Left lung (tissue), 10 donors: ENCODE data around the gene LRIG2. TPM values are rescaled to one million over a fixed set of nuclear protein-coding genes. Genes with fewer than 3 reads are reported as not detected.

Experiments
- ATAC-seq: fragments of 200-7000 bp; cut with Tn5 transposase; one replicate; pipeline ENCODE4 v1.9.1; 2020; ENCODE audit warnings: moderate library complexity
- DNase-seq, 4 donors: peaks; one replicate each; pipeline ENCODE4 v3.0.0-alpha.2; 2013 to 2020
- H3K27ac ChIP-seq, 2 donors: fragments of 200-600 bp; sonication (generic) in 1 of 2; one replicate each; pipeline versions ENCODE4 v1.5.0 to v1.8.0; 2020 to 2021
- H3K27me3 ChIP-seq, 2 donors: fragments of 200-600 bp; sonication (generic) in 1 of 2; one replicate each; pipeline versions ENCODE4 v1.5.0 to v1.8.0; 2020 to 2021
- H3K36me3 ChIP-seq, 2 donors: fragments of 200-600 bp; sonication (generic) in 1 of 2; one replicate each; pipeline versions ENCODE4 v1.5.0 to v1.8.0; 2020 to 2021
- H3K4me1 ChIP-seq, 2 donors: fragments of 200-600 bp; one replicate each; pipeline ENCODE4 v1.8.0; 2021
- H3K4me3 ChIP-seq, 2 donors: fragments of 200-600 bp; sonication (generic) in 1 of 2; one replicate each; pipeline versions ENCODE4 v1.5.0 to v1.8.0; 2020 to 2021; ENCODE audit warnings: mild to moderate bottlenecking in 1 of 2
- H3K9me3 ChIP-seq, 2 donors: fragments of 200-600 bp; sonication (generic) in 1 of 2; one replicate each; pipeline versions ENCODE4 v1.5.0 to v1.8.0; 2020 to 2021
- intact Hi-C, 2 donors: fragments of 100-400 bp; cut with DNase I; formaldehyde crosslinking; loops; one replicate each; pipeline versions ENCODE4 v1.11.2 to v1.14.2; 2022
- polyA plus RNA-seq, 6 donors: library from polyadenylated mRNA; unstranded; fragments of 120-200 nt; gene quantifications; one replicate each; pipeline ENCODE4 v1.2.1, GENCODE V29; 2013; ENCODE audit not compliant: insufficient read length in 6 of 6
- total RNA-seq, 2 donors: library from RNA; stranded (reverse); fragmentation: NEBNext Ultra II Directional; extraction: Animal tissue kit (Norgen Biotek cat#: 25700); gene quantifications; one replicate each; pipeline ENCODE4 v1.2.1, GENCODE V29; 2021
- TF ChIP-seq, protein P1 (sequence below), 2 donors: fragments of 200-600 bp; sonication (generic) in 1 of 2; IDR thresholded peaks; one replicate each; pipeline versions ENCODE4 v1.5.0 to v1.8.0; 2021; ENCODE audit warnings: antibody characterized with exemption in 2 of 2
- donor health status: DM: no; HTN: yes; CAD: no.
- donor health status: DM: no; HTN: no; CAD: no.

LRIG2 gene
- total and polyA plus RNA-seq, 8 donors: 10.9 to 23.4 (median 19.1) TPM

DNA sequence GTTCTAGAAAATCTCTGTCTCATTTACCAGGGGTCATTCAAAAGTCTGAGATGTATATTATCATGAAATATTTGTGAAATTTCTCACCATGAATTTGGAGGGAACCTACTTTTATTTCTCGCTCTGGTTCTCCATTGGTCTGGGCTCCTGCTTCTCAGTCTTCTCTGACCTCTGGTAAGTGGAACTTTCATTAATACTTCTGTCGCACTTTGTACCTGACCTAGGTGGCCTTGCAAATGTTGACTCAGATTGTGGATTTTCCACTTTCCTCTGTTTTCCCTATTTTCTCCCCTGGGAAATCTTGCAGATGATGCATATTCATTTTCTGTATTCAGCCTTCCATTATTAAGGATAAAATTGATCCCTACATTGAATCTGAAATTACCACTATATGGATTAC lies 53.2 kb downstream of the LRIG2 start:
- no peaks in the 10 kb centered on the region for H3K27me3 ChIP-seq
- intact Hi-C loops: no loop called here
- H3K4me1 ChIP-seq: no peaks in the 10 kb centered on the region
- peaks cover 0 to 63% of the 10 kb centered on the region in 2 donors for H3K36me3 ChIP-seq
- TF ChIP-seq, protein P1, sequence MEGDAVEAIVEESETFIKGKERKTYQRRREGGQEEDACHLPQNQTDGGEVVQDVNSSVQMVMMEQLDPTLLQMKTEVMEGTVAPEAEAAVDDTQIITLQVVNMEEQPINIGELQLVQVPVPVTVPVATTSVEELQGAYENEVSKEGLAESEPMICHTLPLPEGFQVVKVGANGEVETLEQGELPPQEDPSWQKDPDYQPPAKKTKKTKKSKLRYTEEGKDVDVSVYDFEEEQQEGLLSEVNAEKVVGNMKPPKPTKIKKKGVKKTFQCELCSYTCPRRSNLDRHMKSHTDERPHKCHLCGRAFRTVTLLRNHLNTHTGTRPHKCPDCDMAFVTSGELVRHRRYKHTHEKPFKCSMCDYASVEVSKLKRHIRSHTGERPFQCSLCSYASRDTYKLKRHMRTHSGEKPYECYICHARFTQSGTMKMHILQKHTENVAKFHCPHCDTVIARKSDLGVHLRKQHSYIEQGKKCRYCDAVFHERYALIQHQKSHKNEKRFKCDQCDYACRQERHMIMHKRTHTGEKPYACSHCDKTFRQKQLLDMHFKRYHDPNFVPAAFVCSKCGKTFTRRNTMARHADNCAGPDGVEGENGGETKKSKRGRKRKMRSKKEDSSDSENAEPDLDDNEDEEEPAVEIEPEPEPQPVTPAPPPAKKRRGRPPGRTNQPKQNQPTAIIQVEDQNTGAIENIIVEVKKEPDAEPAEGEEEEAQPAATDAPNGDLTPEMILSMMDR (IDR thresholded peaks at IDR 0.05): no peak
- no peak overlapping the region for H3K27ac ChIP-seq
- H3K9me3 ChIP-seq: no peaks in the 10 kb centered on the region
- no peak overlapping the region for H3K4me3 ChIP-seq
- DNase-seq (no peak), ATAC-seq (no peak)

DNA sequence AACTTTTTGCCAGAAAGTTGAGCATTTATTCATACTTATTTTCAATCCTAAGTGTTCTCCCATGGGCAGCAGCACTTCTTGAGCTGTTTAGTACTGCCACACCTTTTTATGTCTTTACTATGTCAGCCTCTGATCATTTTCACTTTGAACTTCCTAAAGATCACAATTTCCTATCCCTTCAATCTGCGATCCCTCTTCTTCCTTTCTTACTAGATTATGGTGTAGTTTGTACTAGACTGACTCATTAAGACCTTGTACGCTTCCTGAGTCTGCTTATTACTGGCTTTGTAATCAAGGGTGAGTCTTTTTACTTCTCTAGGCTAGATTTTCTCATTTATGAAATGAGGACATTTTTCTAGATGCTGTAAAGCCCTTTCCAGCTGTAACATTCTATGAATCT lies 55.1 kb downstream of the LRIG2 start:
- H3K36me3 ChIP-seq: peaks cover 0 to 44% of the 10 kb centered on the region in 2 donors
- intact Hi-C loops: no loop called here
- peaks cover 0 to 10% of the 10 kb centered on the region in 2 donors for H3K4me1 ChIP-seq
- no peak overlapping the region for H3K4me3 ChIP-seq
- TF ChIP-seq, protein P1 (IDR thresholded peaks at IDR 0.05): no peak
- H3K27me3 ChIP-seq: no peaks in the 10 kb centered on the region
- no peaks in the 10 kb centered on the region for H3K9me3 ChIP-seq
- H3K27ac ChIP-seq: no peak overlapping the region
- no peak for ATAC-seq
- DNase-seq: no peak

DNA sequence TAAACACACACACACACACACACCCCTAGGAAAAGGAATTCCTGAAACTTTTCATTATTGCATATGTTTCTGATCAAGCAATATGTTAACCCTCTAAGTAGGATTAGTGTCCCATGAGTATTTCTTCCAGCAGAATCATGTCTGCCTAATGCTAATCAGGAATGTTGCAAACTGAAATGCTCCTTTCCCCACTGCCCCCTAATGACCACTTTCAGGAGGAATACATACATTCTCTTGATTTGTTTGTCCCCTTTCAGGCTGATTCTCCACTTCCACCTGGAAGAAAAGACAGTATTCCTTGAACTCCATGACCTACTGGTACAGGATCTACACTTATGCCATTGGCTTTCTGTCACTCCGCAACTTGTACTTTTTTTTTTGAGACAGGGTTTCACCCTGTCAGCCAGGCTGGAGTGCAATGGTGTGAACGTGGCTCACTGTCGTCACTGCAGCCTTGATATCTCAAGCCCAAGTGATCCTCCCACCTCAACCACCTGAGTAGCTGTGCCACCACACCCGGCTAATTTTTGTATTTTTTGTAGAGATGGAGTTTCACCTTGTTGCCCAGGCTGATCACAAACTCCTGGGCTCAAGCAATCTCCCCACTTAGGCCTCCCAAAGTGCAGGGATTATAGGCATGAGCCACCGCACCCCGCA lies 56.7 kb downstream of the LRIG2 start:
- ATAC-seq: no peak
- no peak overlapping the region for H3K27ac ChIP-seq
- H3K4me1 ChIP-seq: peaks cover 0 to 12% of the 10 kb centered on the region in 2 donors
- no peaks in the 10 kb centered on the region for H3K27me3 ChIP-seq
- H3K9me3 ChIP-seq: no peaks in the 10 kb centered on the region
- intact Hi-C loops: no loop called here
- no peak for DNase-seq
- no peak overlapping the region for H3K4me3 ChIP-seq
- TF ChIP-seq, protein P1 (IDR thresholded peaks at IDR 0.05): no peak
- H3K36me3 ChIP-seq: peaks cover 0 to 31% of the 10 kb centered on the region in 2 donors

DNA sequence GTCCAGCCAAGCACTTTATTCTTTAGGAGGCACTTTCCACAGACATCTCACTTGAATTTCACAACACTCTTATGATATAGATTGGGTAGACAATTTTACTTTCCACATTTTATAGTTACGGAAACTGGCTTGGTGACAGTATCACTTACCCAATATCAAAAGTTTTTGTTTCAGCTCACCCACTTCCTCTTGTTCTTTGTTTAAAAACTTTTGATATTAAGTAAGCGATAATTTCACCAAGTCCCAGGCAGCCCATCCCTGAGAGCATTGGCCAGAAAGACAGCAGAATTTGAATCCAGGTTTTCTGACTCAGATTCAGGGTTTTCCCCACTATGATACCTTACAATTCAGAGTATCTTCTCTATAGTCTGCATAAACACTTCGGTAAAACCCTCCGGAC lies 60.0 kb downstream of the LRIG2 start:
- TF ChIP-seq, protein P1 (IDR thresholded peaks at IDR 0.05): no peak
- peaks cover 0 to 12% of the 10 kb centered on the region in 2 donors for H3K4me1 ChIP-seq
- peaks cover 0 to 3% of the 10 kb centered on the region in 2 donors for H3K36me3 ChIP-seq
- intact Hi-C loops: no loop called here
- H3K4me3 ChIP-seq: no peak overlapping the region
- H3K27ac ChIP-seq: peak overlapping the region in 1 of 2 donors; percentile 7
- H3K27me3 ChIP-seq: no peaks in the 10 kb centered on the region
- DNase-seq: no peak
- no peaks in the 10 kb centered on the region for H3K9me3 ChIP-seq
- ATAC-seq: no peak

DNA sequence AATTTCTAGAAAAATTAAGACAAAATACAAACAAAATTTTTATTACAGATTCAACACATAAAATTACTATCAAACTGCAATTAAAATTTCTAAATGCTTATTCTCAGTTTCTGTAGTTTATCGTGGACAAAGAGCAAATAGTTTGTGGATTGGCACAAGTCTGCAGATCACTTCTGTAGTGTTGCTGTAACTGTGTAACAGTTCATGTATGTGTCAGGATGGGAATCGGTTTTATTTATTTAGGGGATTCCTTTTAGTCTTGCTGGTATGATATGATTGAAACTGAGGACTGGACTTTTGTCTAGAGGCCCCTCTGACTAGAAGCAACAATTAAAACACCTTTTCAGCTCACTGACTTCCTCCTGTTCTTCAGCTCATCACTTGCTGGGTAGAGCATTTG lies 60.8 kb downstream of the LRIG2 start:
- Histone ChIP-seq H3K27ac (no peak overlapping the region), H3K27me3 (no peaks in the 10 kb centered on the region), H3K9me3 (no peaks in the 10 kb centered on the region), H3K4me3 (no peak overlapping the region), H3K36me3 (no peaks in the 10 kb centered on the region), H3K4me1 (peaks cover 0 to 12% of the 10 kb centered on the region in 2 donors)
- no peak for ATAC-seq
- DNase-seq: no peak
- intact Hi-C loops: no loop called here
- TF ChIP-seq, protein P1 (IDR thresholded peaks at IDR 0.05): no peak
